Testis (tissue), 3 donors: Measurements from ENCODE around the gene SYTL1. TPM values are rescaled to one million over a fixed set of nuclear protein-coding genes. Genes with fewer than 3 reads are reported as not detected.

Source experiments
- DNase-seq: peaks from one replicate; pipeline ENCODE4 v3.0.0-alpha.2; 2019
- H3K27ac ChIP-seq, 2 donors: fragments of 200-600 bp; sonication (generic); one replicate each; pipeline ENCODE4 v1.5.1; 2019
- H3K27me3 ChIP-seq: fragments of 200-600 bp; sonication (generic); one replicate; pipeline ENCODE4 v1.5.1; 2019
- H3K36me3 ChIP-seq: fragments of 200-600 bp; sonication (generic); one replicate; pipeline ENCODE4 v1.5.1; 2017; ENCODE audit warnings: low read depth; ENCODE audit errors: missing control alignments
- H3K4me1 ChIP-seq: fragments of 200-600 bp; sonication (generic); one replicate; pipeline ENCODE4 v1.5.1; 2019
- H3K4me3 ChIP-seq, 2 donors: fragments of 200-600 bp; sonication (generic); one replicate each; pipeline ENCODE4 v1.5.1; 2017 to 2019
- H3K9me3 ChIP-seq: fragments of 200-600 bp; sonication (generic); one replicate; pipeline ENCODE4 v1.5.1; 2017
- POLR2A ChIP-seq: fragments of 450-650 bp; IDR thresholded peaks from one replicate; pipeline ENCODE4 v1.6.1; 2017; ENCODE audit warnings: antibody characterized with exemption, mild to moderate bottlenecking, moderate library complexity
- WGBS, 2 donors: methylation state at CpG; one replicate each; pipeline ENCODE4 v1.1.5; 2018; 5-methylcytosine and 5-hydroxymethylcytosine counted together
- intact Hi-C: fragments of 100-400 bp; cut with DNase I; formaldehyde crosslinking; loops from one replicate; pipeline ENCODE4 v1.15.1; 2023; ENCODE audit warnings: low total_unique reads
- polyA plus RNA-seq: library from polyadenylated mRNA; stranded (reverse); fragments of 350-450 nt; fragmentation: Illumina TruSeq; extraction: RNeasy Lipid Tissue Mini Kit (QIAGEN cat#74804); gene quantifications from one replicate; pipeline ENCODE4 v1.2.3, GENCODE V29; 2014; ENCODE audit warnings: low read depth, low replicate concordance; ENCODE audit not compliant: insufficient read depth
- total RNA-seq, 2 donors: library from RNA; depleted of rRNA; stranded (reverse); fragments of >200 nt; gene quantifications; one replicate each; pipeline ENCODE4 v1.2.3, GENCODE V29; 2016
- TF ChIP-seq, protein P1 (sequence below), 3 experiments: fragments of 450-650 bp in 2 of 3; fragments of 200-600 bp in 1 of 3; sonication (generic) in 1 of 3; IDR thresholded peaks; one replicate each; pipeline ENCODE4 v1.5.1; 2016 to 2019; ENCODE audit warnings: antibody characterized with exemption in 3 of 3, mild to moderate bottlenecking in 2 of 3, moderate library complexity in 1 of 3

The SYTL1 gene
- total and polyA plus RNA-seq, 3 donors from 2014 or later = 2.3 to 6.0 (median 5.4) TPM

DNA sequence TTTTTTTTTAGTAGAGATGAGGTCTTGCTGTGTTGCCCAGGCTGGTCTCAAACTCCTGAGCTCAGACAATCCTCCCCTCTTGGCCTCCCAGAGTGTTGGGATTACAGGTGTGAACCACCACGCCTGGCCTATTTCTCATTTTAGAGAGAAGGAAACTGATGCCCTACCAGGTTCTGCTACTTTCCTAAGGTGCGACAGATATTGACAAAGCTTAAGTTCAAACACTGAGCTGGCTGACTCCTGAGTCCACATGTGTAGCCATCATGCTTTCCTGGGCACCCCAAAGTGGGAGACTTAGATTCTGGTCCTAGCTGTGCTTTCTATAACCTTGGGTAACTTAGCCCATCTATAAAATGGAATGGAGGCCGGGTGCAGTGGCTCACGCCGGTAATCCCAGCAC is 25.0 kb upstream of the SYTL1 start:
- Histone ChIP-seq H3K36me3 (no peaks in the 10 kb centered on the region), H3K4me3 (no peak overlapping the region), H3K27ac (no peak overlapping the region), H3K27me3 (no peaks in the 10 kb centered on the region), H3K4me1 (peaks cover 5% of the 10 kb centered on the region), H3K9me3 (no peaks in the 10 kb centered on the region)
- TF ChIP-seq, protein P1, sequence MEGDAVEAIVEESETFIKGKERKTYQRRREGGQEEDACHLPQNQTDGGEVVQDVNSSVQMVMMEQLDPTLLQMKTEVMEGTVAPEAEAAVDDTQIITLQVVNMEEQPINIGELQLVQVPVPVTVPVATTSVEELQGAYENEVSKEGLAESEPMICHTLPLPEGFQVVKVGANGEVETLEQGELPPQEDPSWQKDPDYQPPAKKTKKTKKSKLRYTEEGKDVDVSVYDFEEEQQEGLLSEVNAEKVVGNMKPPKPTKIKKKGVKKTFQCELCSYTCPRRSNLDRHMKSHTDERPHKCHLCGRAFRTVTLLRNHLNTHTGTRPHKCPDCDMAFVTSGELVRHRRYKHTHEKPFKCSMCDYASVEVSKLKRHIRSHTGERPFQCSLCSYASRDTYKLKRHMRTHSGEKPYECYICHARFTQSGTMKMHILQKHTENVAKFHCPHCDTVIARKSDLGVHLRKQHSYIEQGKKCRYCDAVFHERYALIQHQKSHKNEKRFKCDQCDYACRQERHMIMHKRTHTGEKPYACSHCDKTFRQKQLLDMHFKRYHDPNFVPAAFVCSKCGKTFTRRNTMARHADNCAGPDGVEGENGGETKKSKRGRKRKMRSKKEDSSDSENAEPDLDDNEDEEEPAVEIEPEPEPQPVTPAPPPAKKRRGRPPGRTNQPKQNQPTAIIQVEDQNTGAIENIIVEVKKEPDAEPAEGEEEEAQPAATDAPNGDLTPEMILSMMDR (IDR thresholded peaks at IDR 0.05) = no peak
- TF ChIP-seq POLR2A = no peak
- 83 to 95% methylated on average over 5 of the region's 5 CpGs for WGBS, 2 donors
- no peak for DNase-seq
- intact Hi-C loops = no loop called here

DNA sequence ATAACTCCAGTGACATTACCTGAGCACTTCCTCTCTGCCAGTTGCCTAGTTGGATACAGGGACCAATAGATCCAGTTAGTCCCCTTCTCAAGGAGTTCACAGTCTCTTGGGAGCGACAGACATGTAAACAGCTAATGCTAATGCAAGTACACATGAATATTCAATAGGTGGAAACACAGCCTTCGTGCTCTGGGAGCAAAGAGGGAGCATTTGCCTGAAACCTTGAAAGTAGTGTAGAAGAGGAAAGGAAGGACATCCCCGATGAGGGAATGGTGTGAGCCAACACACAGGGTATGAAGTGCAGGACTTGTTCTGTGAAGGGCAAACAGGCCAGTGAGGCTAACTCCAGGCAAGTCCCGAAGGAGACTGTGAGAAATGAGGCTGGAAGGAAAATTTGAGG is 23.7 kb upstream of the SYTL1 start:
- H3K27ac ChIP-seq = no peak overlapping the region
- no peak for TF ChIP-seq POLR2A
- TF ChIP-seq, protein P1 (IDR thresholded peaks at IDR 0.05) = no peak
- H3K4me1 ChIP-seq = peaks cover 6% of the 10 kb centered on the region
- no peaks in the 10 kb centered on the region for H3K36me3 ChIP-seq
- H3K4me3 ChIP-seq = no peak overlapping the region
- no peak for DNase-seq
- WGBS, 2 donors = 37 to 52% methylated on average over 4 of the region's 4 CpGs
- H3K27me3 ChIP-seq = no peaks in the 10 kb centered on the region
- H3K9me3 ChIP-seq = no peaks in the 10 kb centered on the region
- intact Hi-C loops = no loop called here

DNA sequence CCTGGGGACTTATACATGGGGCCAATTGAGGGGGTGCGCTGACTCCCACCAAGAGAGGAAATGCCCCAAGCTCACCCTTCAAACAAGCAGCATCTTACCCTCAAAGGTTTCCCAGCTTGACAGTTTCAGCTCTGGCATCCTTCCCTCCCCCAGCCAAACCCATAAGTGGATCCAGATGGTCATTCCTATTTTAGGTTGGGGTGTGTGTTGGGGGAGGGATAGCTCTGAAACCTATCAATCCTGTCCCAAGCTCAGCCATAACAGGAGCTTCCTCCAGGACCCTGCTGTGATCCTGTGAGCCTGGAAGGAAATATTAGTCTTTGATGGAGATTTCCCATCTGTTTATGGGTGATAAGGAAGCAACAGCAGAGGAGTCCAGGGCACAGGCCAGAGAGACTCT is 23.2 kb upstream of the SYTL1 start:
- H3K27me3 ChIP-seq = no peaks in the 10 kb centered on the region
- DNase-seq = no peak
- WGBS, 2 donors = 50 to 68% methylated on average over 1 of the region's 1 CpG
- intact Hi-C loops = no loop called here
- no peaks in the 10 kb centered on the region for H3K9me3 ChIP-seq
- no peaks in the 10 kb centered on the region for H3K36me3 ChIP-seq
- peaks cover 11% of the 10 kb centered on the region for H3K4me1 ChIP-seq
- TF ChIP-seq, protein P1 (IDR thresholded peaks at IDR 0.05) = no peak
- no peak for TF ChIP-seq POLR2A
- H3K4me3 ChIP-seq = no peak overlapping the region
- no peak overlapping the region for H3K27ac ChIP-seq

DNA sequence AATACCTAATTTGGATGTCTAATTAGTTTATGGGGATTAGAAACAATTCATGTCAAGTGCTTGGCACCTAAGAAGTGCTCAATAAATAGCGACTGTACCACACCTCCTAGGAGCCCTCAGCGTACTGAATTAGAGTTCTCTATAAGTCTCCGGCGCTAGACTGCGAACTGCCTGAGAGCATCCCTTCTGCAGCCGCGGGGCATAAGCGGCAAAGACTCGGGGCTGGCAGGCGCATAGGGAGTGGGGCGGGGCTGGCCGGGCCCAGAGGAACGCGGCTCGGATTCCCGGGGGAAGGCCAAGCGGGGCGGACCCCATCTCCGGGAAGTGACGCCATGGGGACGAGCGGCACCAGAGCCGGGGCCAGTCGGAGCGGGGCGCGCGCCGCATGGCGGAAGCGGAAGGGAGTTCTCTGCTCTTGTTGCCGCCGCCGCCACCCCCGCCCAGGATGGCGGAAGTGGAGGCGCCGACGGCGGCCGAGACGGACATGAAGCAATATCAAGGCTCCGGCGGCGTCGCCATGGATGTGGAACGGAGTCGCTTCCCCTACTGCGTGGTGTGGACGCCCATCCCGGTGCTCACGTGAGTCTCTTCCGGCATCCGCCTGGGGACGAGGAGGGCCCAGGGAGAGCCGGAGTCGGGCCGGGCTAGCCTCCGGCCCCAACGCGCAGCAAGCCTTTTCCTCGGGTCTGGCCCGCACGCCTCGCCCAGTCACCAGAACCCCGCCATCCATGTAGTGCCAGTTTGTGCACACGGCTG is 19.8 kb upstream of the SYTL1 start, which contains the start of gene TMEM222:
Gene TMEM222, plus strand, starts transcription at position 351 of the 756 bp plus-strand sequence. Its CDS starts 35 bp downstream, at position 386.
- H3K36me3 ChIP-seq = no peaks in the 10 kb centered on the region
- peak within 1 kb of the TSS; percentile 78 to 85 for H3K27ac ChIP-seq
- no peak for TF ChIP-seq POLR2A
- TF ChIP-seq, protein P1 (IDR thresholded peaks at IDR 0.05) = peak in 2 of 3 experiments; percentile 31 to 58
- H3K9me3 ChIP-seq = no peaks in the 10 kb centered on the region
- H3K27me3 ChIP-seq = no peaks in the 10 kb centered on the region
- WGBS, 2 donors = 1 to 2% methylated on average over 27 to 64 of the region's 67 CpGs
- peak; percentile 97 for DNase-seq
- peak within 1 kb of the TSS; percentile 89 to 94 for H3K4me3 ChIP-seq
- intact Hi-C loops = no loop called here
- peaks cover 14% of the 10 kb centered on the region for H3K4me1 ChIP-seq
